Neutrophil (primary cell): ENCODE measurements around the gene PIP5KL1.

ENCODE experiments used
- H3K27ac ChIP-seq: fragments of 200-600 bp; sonication (generic); 2 replicates; pipeline ENCODE4 v1.5.1; 2016; ENCODE audit warnings: mild to moderate bottlenecking, moderate library complexity
- H3K27me3 ChIP-seq: fragments of 200-600 bp; sonication (generic); 2 replicates; pipeline ENCODE4 v1.6.0; 2016; ENCODE audit warnings: mild to moderate bottlenecking
- H3K36me3 ChIP-seq: fragments of 200-600 bp; sonication (generic); 2 replicates; pipeline ENCODE4 v1.5.1; 2017
- H3K4me1 ChIP-seq, 2 experiments: fragments of 200-600 bp in 1 of 2; sonication (generic) in 1 of 2; 1 replicate in 1 of 2; 2 replicates in 1 of 2; pipeline versions ENCODE4 v1.5.1 to v1.6.1; 2013 to 2016; ENCODE audit warnings: low read depth in 1 of 2, low read length in 1 of 2, mild to moderate bottlenecking in 1 of 2, moderate library complexity in 1 of 2; ENCODE audit not compliant: control insufficient read depth in 1 of 2, insufficient read depth in 1 of 2
- H3K4me3 ChIP-seq, 2 experiments: fragments of 200-600 bp in 1 of 2; sonication (generic) in 1 of 2; 1 replicate in 1 of 2; 2 replicates in 1 of 2; pipeline ENCODE4 v1.5.1; 2013 to 2016; ENCODE audit warnings: low read depth in 1 of 2, low read length in 1 of 2, mild to moderate bottlenecking in 1 of 2, moderate library complexity in 1 of 2
- H3K9me3 ChIP-seq: fragments of 200-600 bp; sonication (generic); 2 replicates; pipeline ENCODE4 v1.5.1; 2016
- TF ChIP-seq, protein P1 (sequence below): fragments of 200-600 bp; sonication (generic); IDR thresholded peaks from 2 replicates; pipeline ENCODE4 v1.5.1; 2016; ENCODE audit warnings: antibody characterized with exemption

PIP5KL1 gene

DNA sequence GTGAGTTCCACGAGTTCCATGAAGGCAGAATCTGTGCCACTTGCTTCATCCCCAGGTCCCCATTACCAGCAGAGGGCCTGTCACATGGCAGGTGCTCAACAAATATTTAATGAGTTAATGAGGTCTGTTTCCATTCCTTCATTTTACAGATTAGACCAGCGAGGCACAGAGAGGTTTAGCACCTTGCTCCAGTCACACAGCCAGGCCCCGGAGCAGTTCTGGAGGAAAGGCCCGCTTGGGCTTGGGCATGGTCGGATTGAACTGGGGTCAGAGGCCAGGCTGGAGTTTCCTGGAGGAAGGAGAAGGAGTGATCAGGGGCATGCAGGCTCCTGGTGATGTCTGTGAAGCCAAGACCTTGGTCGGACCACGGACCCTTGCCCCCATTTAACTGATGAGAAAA is 9.8 kb downstream of the PIP5KL1 start:
- no peak overlapping the region for H3K4me3 ChIP-seq
- no peaks in the 10 kb centered on the region for H3K9me3 ChIP-seq
- H3K4me1 ChIP-seq = peaks cover 53 to 55% of the 10 kb centered on the region in 2 experiments
- H3K27me3 ChIP-seq = peaks cover 52% of the 10 kb centered on the region
- no peaks in the 10 kb centered on the region for H3K36me3 ChIP-seq
- H3K27ac ChIP-seq = no peak overlapping the region
- TF ChIP-seq, protein P1, sequence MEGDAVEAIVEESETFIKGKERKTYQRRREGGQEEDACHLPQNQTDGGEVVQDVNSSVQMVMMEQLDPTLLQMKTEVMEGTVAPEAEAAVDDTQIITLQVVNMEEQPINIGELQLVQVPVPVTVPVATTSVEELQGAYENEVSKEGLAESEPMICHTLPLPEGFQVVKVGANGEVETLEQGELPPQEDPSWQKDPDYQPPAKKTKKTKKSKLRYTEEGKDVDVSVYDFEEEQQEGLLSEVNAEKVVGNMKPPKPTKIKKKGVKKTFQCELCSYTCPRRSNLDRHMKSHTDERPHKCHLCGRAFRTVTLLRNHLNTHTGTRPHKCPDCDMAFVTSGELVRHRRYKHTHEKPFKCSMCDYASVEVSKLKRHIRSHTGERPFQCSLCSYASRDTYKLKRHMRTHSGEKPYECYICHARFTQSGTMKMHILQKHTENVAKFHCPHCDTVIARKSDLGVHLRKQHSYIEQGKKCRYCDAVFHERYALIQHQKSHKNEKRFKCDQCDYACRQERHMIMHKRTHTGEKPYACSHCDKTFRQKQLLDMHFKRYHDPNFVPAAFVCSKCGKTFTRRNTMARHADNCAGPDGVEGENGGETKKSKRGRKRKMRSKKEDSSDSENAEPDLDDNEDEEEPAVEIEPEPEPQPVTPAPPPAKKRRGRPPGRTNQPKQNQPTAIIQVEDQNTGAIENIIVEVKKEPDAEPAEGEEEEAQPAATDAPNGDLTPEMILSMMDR = no peak

DNA sequence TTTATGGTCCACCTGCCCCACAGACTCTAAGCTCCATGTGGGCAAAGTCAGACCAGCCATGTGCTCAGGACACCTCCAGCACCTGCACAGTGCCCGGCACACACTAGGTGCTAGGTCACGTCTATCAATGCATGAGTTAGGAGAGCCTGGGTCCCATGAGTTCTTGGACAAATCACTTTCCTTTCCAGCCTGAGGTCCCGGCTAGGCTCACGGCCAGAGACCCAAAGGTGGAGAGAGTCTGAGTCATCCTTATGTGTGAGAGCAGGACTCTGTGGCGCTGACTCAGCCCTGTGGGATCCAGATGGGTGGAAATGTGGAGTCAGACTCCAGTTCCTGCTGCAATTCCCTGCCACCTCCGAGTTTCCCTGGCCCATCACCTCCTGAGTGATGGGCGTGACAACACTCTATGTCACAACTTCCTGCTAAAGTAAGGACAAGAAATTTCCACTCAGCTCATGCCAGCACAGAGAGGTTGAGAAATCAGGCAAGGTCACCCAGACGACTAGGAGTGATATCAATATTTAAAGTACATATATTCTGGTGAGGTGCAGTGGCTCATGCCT is 11.2 kb downstream of the PIP5KL1 start:
- peaks cover 38% of the 10 kb centered on the region for H3K27me3 ChIP-seq
- peak overlapping the region; percentile 47 for H3K27ac ChIP-seq
- TF ChIP-seq, protein P1 = no peak
- no peaks in the 10 kb centered on the region for H3K36me3 ChIP-seq
- H3K4me1 ChIP-seq = peaks cover 53 to 56% of the 10 kb centered on the region in 2 experiments
- H3K4me3 ChIP-seq = peak overlapping the region; percentile 21 to 28
- H3K9me3 ChIP-seq = no peaks in the 10 kb centered on the region

DNA sequence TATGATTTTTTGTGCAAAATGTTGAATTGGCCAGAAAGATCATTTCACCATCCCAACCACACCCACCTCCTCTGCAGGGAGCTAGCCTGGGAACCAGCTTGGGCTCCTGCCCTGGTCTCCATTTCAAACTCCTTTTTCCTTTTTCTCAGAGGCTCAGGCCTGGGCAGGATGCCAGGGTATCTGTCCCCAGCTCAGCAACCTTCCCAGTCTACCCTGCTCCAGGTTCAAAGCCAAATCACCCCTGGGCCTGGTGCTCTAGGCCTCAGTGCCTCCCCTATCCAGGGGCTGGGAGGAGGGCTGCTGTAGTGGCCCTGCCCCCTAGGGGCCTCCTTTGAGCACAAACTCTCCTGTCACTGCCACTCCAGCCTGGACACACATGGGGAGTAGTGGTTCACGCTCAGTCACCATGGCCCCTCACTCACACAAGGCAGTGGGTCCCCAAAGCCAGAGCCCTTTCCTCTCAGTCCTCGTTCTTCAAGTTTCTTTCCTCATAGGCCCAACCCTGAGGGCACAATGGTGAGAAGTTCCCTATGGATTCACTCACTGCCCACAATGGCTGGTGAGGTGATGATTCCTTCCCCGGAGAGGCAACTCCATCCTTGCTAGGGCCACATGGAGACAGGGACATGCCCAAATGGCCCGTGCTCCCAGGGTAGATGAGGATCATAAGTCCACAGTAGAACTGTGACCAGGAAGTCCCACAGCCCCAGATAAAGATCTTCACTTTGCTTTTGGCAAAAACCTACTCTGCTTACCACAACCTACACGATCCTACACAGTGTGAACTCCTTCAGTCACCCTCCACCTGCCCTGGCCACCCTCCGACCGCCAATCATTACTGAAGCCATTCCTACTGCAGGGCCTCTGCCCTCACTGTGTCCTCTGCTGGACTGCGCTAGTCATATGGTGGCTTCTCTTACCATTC is 12.1 kb downstream of the PIP5KL1 start:
- no peaks in the 10 kb centered on the region for H3K9me3 ChIP-seq
- H3K27me3 ChIP-seq = peaks cover 29% of the 10 kb centered on the region
- no peaks in the 10 kb centered on the region for H3K36me3 ChIP-seq
- peak overlapping the region in 1 of 2 experiments; percentile 28 for H3K4me3 ChIP-seq
- H3K27ac ChIP-seq = peak overlapping the region; percentile 47
- H3K4me1 ChIP-seq = peaks cover 53 to 56% of the 10 kb centered on the region in 2 experiments
- TF ChIP-seq, protein P1 = no peak

DNA sequence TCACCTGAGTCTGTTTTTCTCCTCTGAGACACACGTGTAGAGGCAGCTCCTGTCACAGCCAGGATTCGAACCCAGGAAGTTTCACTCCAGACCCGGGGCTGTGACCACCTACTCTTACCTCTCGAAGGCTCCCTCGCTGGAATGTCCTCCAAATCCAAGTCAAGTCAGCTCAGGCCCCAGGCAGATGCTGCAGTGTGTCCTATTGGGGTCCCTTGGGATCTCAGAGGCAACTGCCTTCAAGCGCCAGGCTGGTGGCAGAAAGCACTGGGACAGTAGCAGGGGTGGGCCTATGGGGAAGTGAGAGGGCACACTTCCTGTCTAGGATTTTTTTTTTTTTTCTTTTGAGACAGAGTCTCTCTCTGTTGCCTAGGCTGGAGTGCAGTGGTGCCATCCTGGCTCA is 13.0 kb downstream of the PIP5KL1 start:
- H3K4me1 ChIP-seq = peaks cover 53 to 56% of the 10 kb centered on the region in 2 experiments
- no peaks in the 10 kb centered on the region for H3K9me3 ChIP-seq
- peak overlapping the region; percentile 43 for H3K27ac ChIP-seq
- no peaks in the 10 kb centered on the region for H3K36me3 ChIP-seq
- peaks cover 21% of the 10 kb centered on the region for H3K27me3 ChIP-seq
- TF ChIP-seq, protein P1 = no peak
- peak overlapping the region; percentile 33 to 44 for H3K4me3 ChIP-seq

DNA sequence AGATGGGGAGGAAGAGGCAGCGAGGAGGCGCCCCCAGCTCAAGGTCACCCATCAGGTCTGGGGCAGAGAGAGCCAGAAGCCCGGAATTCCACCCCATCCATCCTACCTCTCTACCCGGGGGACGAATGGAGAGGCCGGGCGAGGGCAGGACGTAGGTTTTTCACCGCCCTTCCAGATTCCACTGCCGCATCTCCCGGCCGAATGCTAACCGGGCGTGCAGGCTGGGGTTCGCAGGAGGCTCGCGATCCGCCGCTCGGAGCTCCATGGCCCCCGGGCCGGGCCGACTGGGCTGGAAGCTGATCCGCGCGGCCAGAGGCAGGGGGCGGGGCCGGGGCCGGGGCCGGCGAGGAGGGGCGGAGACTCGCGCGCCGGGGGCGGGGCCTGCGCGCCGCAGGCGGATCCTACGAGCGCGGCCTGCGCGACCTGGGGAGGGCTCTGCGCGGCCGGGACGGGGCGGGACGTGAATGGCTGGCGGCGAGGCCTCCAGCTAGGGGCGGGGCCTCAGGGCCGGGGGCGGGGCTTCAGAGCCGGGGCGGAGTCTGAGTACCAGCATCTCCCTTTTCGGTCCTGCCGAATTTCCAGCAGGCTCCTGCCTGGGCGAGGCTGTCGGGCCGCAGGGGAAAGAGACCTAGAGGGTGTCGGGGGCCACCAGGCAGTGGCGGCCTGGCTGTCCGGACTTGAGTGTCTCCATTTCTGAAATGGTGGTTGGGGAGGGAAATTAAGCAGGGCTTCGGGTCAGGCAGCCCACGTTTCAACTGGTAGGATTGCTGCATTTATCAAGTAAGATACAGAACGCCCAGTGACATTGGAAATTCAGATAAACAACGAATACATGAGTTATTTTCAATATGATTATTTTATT is 13.6 kb downstream of the PIP5KL1 start, which contains the start of gene ST6GALNAC4:
Gene ST6GALNAC4 (minus strand): TSS at position 322 of the 862 bp plus-strand sequence. CDS start 622 bp downstream, outside the sequence.
- Histone ChIP-seq H3K27me3 (peaks cover 16% of the 10 kb centered on the region), H3K36me3 (no peaks in the 10 kb centered on the region), H3K9me3 (no peaks in the 10 kb centered on the region), H3K4me1 (peaks cover 51 to 54% of the 10 kb centered on the region in 2 experiments), H3K4me3 (peak within 1 kb of the TSS; percentile 50 to 71), H3K27ac (peak within 1 kb of the TSS; percentile 43)
- TF ChIP-seq, protein P1 = peak; percentile 49
